Calu3 (cell line): Measurements from ENCODE around the gene ARVCF. TPM values are rescaled to one million over a fixed set of nuclear protein-coding genes. Genes with fewer than 3 reads are reported as not detected.

Experiments
- BruUV-seq: library from RNA; stranded (reverse); fragments of 400-500 nt; replicated peaks from 2 replicates; lab custom pipeline; 2021; lab: Mats Ljungman, UMichigan
- CTCF ChIA-PET: fragments of 300-600 bp; sonication (Branson Sonifier 250); formaldehyde crosslinking; loops from one replicate; lab custom pipeline; 2022; ENCODE audit warnings: antibody characterized with exemption; lab: Charles Lee
- DNase-seq: peaks from one replicate; pipeline ENCODE4 v3.0.0; 2022
- H3K27ac Mint-ChIP-seq: one replicate; pipeline ENCODE4 v1.8.0; 2022; ENCODE audit warnings: mixed read lengths; ENCODE audit not compliant: unreplicated experiment
- H3K27me3 Mint-ChIP-seq: one replicate; pipeline ENCODE4 v1.8.0; 2022; ENCODE audit warnings: mixed read lengths; ENCODE audit not compliant: unreplicated experiment
- H3K36me3 Mint-ChIP-seq: one replicate; pipeline ENCODE4 v1.8.0; 2022; ENCODE audit warnings: mild to moderate bottlenecking, moderate library complexity, mixed read lengths; ENCODE audit not compliant: insufficient read depth, unreplicated experiment
- H3K4me1 Mint-ChIP-seq: one replicate; pipeline ENCODE4 v1.8.0; 2022; ENCODE audit warnings: mild to moderate bottlenecking, low read depth, mixed read lengths; ENCODE audit not compliant: unreplicated experiment
- H3K4me3 Mint-ChIP-seq: one replicate; pipeline ENCODE4 v1.8.0; 2022; ENCODE audit warnings: mild to moderate bottlenecking, low read depth, moderate library complexity, mixed read lengths; ENCODE audit not compliant: unreplicated experiment
- H3K9me3 Mint-ChIP-seq: one replicate; pipeline ENCODE4 v1.8.0; 2022; ENCODE audit warnings: low read depth, mixed read lengths; ENCODE audit not compliant: unreplicated experiment
- CTCF ChIP-seq: fragments of 200-600 bp; IDR thresholded peaks from one replicate; pipeline ENCODE4 v1.8.0; 2022; ENCODE audit warnings: antibody characterized with exemption; ENCODE audit not compliant: unreplicated experiment
- intact Hi-C: fragments of 100-400 bp; cut with micrococcal nuclease; formaldehyde crosslinking; loops from one replicate; pipeline ENCODE4 v1.10.0; 2022; ENCODE audit not compliant: unreplicated experiment
- total RNA-seq: library from RNA; stranded (reverse); gene quantifications from 2 replicates; pipeline ENCODE4 v1.2.3, GENCODE V29; 2022

The ARVCF gene
- total RNA-seq, 1 experiment from 2014 or later = 19.7 TPM

- CTCF ChIA-PET = interaction anchor here (0.6 to 2.8 kb wide), 9 partner anchors 9 to 98 kb away, joined by 3 to 17 read pairs (median 5); no protein-coding TSS in a partner anchor
- Mint-ChIP-seq H3K27ac (peak overlapping the region; percentile 96), H3K9me3 (no peaks in the 10 kb centered on the region), H3K4me1 (peaks cover 67% of the 10 kb centered on the region), H3K27me3 (no peaks in the 10 kb centered on the region), H3K4me3 (peak overlapping the region; percentile 78), H3K36me3 (peaks cover 70% of the 10 kb centered on the region)
- DNase-seq = peak; percentile 97
- intact Hi-C loops = no loop called here
- BruUV-seq = TSS peak; percentile 15
- TF ChIP-seq CTCF = no peak
Measured at GRCh38 chr22:19962909-19963806, 53.5 kb downstream of the ARVCF start.

DNA sequence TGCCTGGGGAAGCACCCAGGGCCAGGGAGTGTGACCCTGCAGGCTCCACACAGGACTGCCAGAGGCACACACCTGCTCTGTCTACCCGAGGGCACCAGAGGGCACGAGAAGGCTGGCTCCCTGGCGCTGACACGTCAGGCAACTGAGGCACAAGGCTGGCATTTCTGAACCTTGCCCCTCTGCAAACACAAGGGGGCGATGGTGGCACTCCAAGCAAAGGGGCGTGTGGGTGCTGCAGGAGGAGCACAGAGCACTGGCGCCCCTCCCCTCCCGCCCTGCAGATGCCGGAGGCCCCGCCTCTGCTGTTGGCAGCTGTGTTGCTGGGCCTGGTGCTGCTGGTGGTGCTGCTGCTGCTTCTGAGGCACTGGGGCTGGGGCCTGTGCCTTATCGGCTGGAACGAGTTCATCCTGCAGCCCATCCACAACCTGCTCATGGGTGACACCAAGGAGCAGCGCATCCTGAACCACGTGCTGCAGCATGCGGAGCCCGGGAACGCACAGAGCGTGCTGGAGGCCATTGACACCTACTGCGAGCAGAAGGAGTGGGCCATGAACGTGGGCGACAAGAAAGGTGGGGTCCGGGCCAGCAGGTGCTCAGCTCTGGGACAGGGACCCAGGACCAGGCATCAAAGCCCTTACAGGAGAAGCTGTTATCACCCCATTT, 54.2 kb downstream of the ARVCF start:
- no peaks in the 10 kb centered on the region for H3K9me3 Mint-ChIP-seq
- H3K4me3 Mint-ChIP-seq = peak overlapping the region; percentile 78

GRCh38 chr22:19961868-19962245, 54.8 kb downstream of the ARVCF start:
- no peaks in the 10 kb centered on the region for H3K27me3 Mint-ChIP-seq
- TF ChIP-seq CTCF = no peak
- intact Hi-C loops = no loop called here
- DNase-seq = no peak
- peak overlapping the region; percentile 78 for H3K4me3 Mint-ChIP-seq
- H3K4me1 Mint-ChIP-seq = peaks cover 56% of the 10 kb centered on the region
- BruUV-seq = no TSS peak
- no peaks in the 10 kb centered on the region for H3K9me3 Mint-ChIP-seq
- peak overlapping the region; percentile 96 for H3K27ac Mint-ChIP-seq
- CTCF ChIA-PET = interaction anchor here (0.9 to 2.8 kb wide), 3 partner anchors 8 to 60 kb away, joined by 4 to 17 read pairs (median 11); no protein-coding TSS in a partner anchor
- H3K36me3 Mint-ChIP-seq = peaks cover 70% of the 10 kb centered on the region

More for the DNA sequence above, 54.2 kb downstream of the ARVCF start:
- H3K27me3 Mint-ChIP-seq = no peaks in the 10 kb centered on the region
- DNase-seq = peak; percentile 81
- peaks cover 70% of the 10 kb centered on the region for H3K36me3 Mint-ChIP-seq
- BruUV-seq = no TSS peak
- peak; percentile 92 for TF ChIP-seq CTCF
- peak overlapping the region; percentile 96 for H3K27ac Mint-ChIP-seq
- intact Hi-C loops = no loop called here
- H3K4me1 Mint-ChIP-seq = peaks cover 62% of the 10 kb centered on the region
- CTCF ChIA-PET = interaction anchor here (0.6 to 2.8 kb wide), 8 partner anchors 8 to 99 kb away, joined by 3 to 17 read pairs (median 5); no protein-coding TSS in a partner anchor

DNA sequence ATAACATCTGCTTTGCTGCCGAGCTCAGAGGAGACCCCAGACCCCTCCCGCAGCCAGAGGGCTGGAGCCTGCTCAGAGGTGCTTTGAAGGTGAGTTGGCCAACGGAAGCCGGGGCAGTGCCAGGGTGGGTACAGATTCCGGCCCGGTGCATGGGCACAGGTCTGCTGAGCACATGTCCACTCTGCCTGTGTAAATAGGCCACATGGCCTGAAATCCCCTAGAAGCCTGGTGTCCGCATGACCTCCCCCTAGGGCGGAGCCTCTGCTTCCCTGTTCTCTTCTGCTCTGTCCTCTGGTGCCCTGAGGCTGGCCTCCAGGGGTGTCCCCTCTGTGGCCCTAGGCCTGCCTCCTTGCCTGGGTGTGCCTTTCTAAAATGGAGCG, 55.4 kb downstream of the ARVCF start:
- Mint-ChIP-seq H3K27me3 (no peaks in the 10 kb centered on the region), H3K4me1 (peaks cover 54% of the 10 kb centered on the region), H3K27ac (no peak overlapping the region), H3K9me3 (no peaks in the 10 kb centered on the region), H3K4me3 (no peak overlapping the region), H3K36me3 (peaks cover 70% of the 10 kb centered on the region)
- CTCF ChIA-PET = no interaction called here
- BruUV-seq = no TSS peak
- no peak for TF ChIP-seq CTCF
- intact Hi-C loops = no loop called here
- DNase-seq = no peak
